Measurements from ENCODE around the gene RSU1. TPM values are rescaled to one million over a fixed set of nuclear protein-coding genes. Genes with fewer than 3 reads are reported as not detected.

The RSU1 gene
- total RNA-seq, 2 donors from 2014 or later = 50.9 to 52.0 TPM

GRCh38 chr10:16643502-16643901 is 173.7 kb downstream of the RSU1 start:
- no peak for ATAC-seq
- DNase-seq (ENCODE audit: low spot score in 2 of 2) = no peak
- no peaks in the 10 kb centered on the region for H3K9me3 Mint-ChIP-seq
- H3K27ac Mint-ChIP-seq = no peak overlapping the region
- no peaks in the 10 kb centered on the region for H3K36me3 Mint-ChIP-seq

DNA sequence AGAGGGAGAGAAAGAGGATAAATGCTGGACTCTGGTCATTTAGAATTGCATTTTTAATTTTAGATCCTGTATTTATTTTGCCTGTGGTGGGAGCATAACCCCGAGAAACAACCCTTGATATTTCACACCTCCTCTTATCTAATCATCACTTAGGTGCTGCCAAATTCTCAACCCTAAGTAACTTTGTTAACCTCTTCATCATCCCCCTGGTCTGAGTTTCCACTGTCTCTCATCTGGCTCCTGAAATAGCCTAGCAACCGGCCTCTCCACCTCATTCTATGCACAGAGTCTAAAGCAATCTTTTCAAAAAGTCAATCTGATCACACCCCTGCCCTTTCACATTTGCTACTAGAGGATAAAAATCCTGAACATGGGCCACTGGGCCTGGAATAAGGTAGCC is 177.1 kb downstream of the RSU1 start:
- Mint-ChIP-seq H3K27ac (peak overlapping the region in 1 of 2 donors; percentile 62), H3K36me3 (no peaks in the 10 kb centered on the region), H3K9me3 (no peaks in the 10 kb centered on the region)
- DNase-seq (ENCODE audit: low spot score in 2 of 2) (no peak), ATAC-seq (no peak)

- no peak overlapping the region for H3K27ac Mint-ChIP-seq
- no peak for ATAC-seq
- no peaks in the 10 kb centered on the region for H3K36me3 Mint-ChIP-seq
These were observed 177.8 kb downstream of the RSU1 start for GRCh38 chr10:16639471-16639870.

DNA sequence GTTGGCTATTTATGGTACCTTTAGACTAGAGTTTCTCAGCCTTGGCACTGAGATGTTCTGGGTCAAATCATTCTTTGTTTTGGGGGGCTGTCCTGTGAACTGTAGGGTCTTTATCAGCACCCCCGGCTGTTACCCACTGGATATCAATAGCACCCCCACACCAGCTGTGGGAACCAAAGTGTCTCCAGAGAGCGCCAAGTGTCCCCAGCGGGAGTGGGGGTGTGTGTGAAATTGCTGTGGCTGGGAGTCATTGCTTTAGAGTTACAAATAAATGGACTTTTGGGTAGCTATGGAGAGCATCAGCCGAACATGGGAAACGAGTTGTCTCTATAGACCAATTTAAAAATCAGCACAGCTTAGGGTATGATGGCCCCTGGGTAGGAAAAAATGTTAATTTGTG is 184.2 kb downstream of the RSU1 start:
- Mint-ChIP-seq H3K9me3 (no peaks in the 10 kb centered on the region), H3K36me3 (no peaks in the 10 kb centered on the region), H3K27ac (no peak overlapping the region)
- DNase-seq (ENCODE audit: low spot score in 2 of 2) (no peak), ATAC-seq (no peak)

More at GRCh38 chr10:16639471-16639870, 177.8 kb downstream of the RSU1 start:
- no peaks in the 10 kb centered on the region for H3K9me3 Mint-ChIP-seq
- DNase-seq (ENCODE audit: low spot score in 2 of 2) = no peak

- no peak for ATAC-seq
- DNase-seq (ENCODE audit: low spot score in 2 of 2) = no peak
- peaks cover 38 to 39% of the 10 kb centered on the region in 2 donors for H3K36me3 Mint-ChIP-seq
These were observed 190.5 kb downstream of the RSU1 start for GRCh38 chr10:16626697-16627096.

GRCh38 chr10:16612981-16613355 is 204.3 kb downstream of the RSU1 start:
- no peak for DNase-seq (ENCODE audit: low spot score in 2 of 2)
- Mint-ChIP-seq H3K36me3 (peaks cover 28 to 33% of the 10 kb centered on the region in 2 donors), H3K9me3 (peaks cover 20 to 31% of the 10 kb centered on the region in 2 donors), H3K27ac (no peak overlapping the region)
- ATAC-seq = no peak

More at GRCh38 chr10:16626697-16627096, 190.5 kb downstream of the RSU1 start:
- Mint-ChIP-seq H3K27ac (no peak overlapping the region), H3K9me3 (peaks cover 15 to 24% of the 10 kb centered on the region in 2 donors)

- Mint-ChIP-seq H3K9me3 (peaks cover 20 to 31% of the 10 kb centered on the region in 2 donors), H3K27ac (no peak overlapping the region), H3K36me3 (peaks cover 28% of the 10 kb centered on the region in 2 donors)
- ATAC-seq = no peak
- peak in 1 of 2 donors; percentile 19 for DNase-seq (ENCODE audit: low spot score in 2 of 2)
These were observed 204.9 kb downstream of the RSU1 start for GRCh38 chr10:16612115-16612980.

DNA sequence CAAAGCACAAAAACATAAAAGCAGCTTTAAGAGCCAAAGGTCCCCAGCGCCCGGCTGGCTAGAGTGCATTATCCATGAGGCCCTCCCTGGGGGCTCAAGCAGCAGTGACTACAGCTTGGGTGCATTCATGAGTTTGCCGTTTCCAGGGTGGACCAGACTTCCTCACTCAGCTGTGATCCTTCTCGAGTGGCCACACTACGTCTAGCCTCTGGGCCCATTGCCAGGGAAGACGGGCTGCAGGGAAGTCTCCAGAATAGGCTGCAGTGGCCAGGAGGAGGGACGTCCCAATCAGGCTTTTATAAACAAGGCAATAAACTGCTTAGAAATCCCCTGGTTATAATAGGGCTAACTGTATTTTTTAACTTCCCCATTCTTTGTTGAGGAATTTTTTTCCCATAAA is 206.2 kb downstream of the RSU1 start:
- ATAC-seq (no peak), DNase-seq (ENCODE audit: low spot score in 2 of 2) (no peak)
- Mint-ChIP-seq H3K36me3 (peaks cover 14 to 16% of the 10 kb centered on the region in 2 donors), H3K27ac (no peak overlapping the region), H3K9me3 (peaks cover 11 to 19% of the 10 kb centered on the region in 2 donors)

DNA sequence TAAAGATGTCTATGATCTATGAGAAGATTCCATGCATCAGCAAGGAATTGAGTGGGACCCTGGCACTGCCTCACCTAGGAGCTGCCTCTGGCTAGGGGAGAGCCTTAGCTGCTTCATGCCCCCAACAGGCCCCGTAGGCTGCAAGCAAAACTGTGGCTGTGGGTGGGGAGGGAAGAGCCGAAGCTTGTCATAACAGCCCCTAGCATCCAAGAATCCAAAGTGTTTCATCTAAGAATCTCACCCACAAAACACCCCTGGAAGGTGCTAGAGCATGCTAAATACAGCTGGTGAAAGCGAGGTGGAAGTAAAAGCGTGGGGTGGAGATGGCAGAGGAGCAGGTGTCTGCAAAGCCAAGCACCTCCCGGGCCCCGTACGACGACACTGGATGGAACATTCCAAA is 208.0 kb downstream of the RSU1 start:
- no peak overlapping the region for H3K27ac Mint-ChIP-seq
- ATAC-seq (no peak), DNase-seq (ENCODE audit: low spot score in 2 of 2) (no peak)
- peaks cover 0 to 3% of the 10 kb centered on the region in 2 donors for H3K9me3 Mint-ChIP-seq
- no peaks in the 10 kb centered on the region for H3K36me3 Mint-ChIP-seq

- ATAC-seq (no peak), DNase-seq (ENCODE audit: low spot score in 2 of 2) (no peak)
- H3K36me3 Mint-ChIP-seq = peaks cover 5 to 6% of the 10 kb centered on the region in 2 donors
- H3K27ac Mint-ChIP-seq = no peak overlapping the region
- no peaks in the 10 kb centered on the region for H3K9me3 Mint-ChIP-seq
These were observed 210.3 kb downstream of the RSU1 start for GRCh38 chr10:16606923-16607322.

DNA sequence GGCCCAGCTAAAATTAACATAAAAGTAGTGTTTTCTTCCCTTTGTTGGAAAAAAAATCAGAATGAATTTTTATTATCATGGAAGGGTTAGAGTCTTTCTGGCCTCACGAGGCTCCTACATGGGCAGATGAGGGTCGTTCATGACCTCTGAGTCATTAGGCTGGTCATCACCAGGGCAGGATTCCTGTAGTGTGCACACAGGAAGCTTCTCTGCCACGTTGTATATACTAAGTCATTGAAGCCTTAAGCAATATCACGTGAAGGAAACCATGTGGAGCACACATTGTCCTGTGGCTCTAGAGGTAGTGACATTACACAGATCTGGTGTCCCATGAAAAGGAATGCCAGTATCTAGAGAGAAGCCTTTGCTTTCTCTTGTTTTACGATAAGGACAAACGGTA is 210.8 kb downstream of the RSU1 start:
- H3K36me3 Mint-ChIP-seq = peaks cover 5 to 8% of the 10 kb centered on the region in 2 donors
- H3K9me3 Mint-ChIP-seq = no peaks in the 10 kb centered on the region
- DNase-seq (ENCODE audit: low spot score in 2 of 2) (no peak), ATAC-seq (no peak)
- H3K27ac Mint-ChIP-seq = no peak overlapping the region

DNA sequence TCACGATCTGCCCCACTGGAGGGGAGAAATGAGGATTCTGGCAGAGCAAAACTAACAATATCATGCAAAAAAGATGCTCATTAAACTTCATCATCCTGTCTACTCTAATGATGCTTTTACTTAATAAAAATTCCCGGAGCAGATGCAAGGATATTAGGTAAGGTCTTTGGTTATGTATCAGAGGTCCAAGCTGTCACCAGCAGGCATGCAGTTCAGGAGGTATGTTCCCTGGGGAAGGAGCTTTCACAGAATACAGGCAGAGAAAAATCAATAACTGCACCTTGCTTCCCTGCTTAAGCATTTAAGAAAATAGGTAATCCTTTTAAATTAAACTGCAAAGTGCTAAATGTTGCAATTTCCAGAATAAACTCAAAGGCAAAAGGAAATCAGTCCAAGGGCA is 213.9 kb downstream of the RSU1 start:
- DNase-seq (ENCODE audit: low spot score in 2 of 2) (no peak), ATAC-seq (no peak)
- H3K36me3 Mint-ChIP-seq = peaks cover 8 to 15% of the 10 kb centered on the region in 2 donors
- no peak overlapping the region for H3K27ac Mint-ChIP-seq
- no peaks in the 10 kb centered on the region for H3K9me3 Mint-ChIP-seq

- ATAC-seq (no peak), DNase-seq (ENCODE audit: low spot score in 2 of 2) (no peak)
- peaks cover 0 to 2% of the 10 kb centered on the region in 2 donors for H3K9me3 Mint-ChIP-seq
- H3K27ac Mint-ChIP-seq = no peak overlapping the region
- peaks cover 13 to 21% of the 10 kb centered on the region in 2 donors for H3K36me3 Mint-ChIP-seq
These were observed 215.0 kb downstream of the RSU1 start for GRCh38 chr10:16602104-16602775.

- H3K27ac Mint-ChIP-seq = no peak overlapping the region
- ATAC-seq (no peak), DNase-seq (ENCODE audit: low spot score in 2 of 2) (no peak)
- peaks cover 25 to 27% of the 10 kb centered on the region in 2 donors for H3K36me3 Mint-ChIP-seq
- H3K9me3 Mint-ChIP-seq = peaks cover 0 to 2% of the 10 kb centered on the region in 2 donors
These were observed 217.6 kb downstream of the RSU1 start for GRCh38 chr10:16599662-16600061.

- ATAC-seq = no peak
- Mint-ChIP-seq H3K36me3 (peaks cover 36 to 40% of the 10 kb centered on the region in 2 donors), H3K27ac (peak overlapping the region in 1 of 2 donors; percentile 22), H3K9me3 (peaks cover 0 to 2% of the 10 kb centered on the region in 2 donors)
- no peak for DNase-seq (ENCODE audit: low spot score in 2 of 2)
These were observed 219.6 kb downstream of the RSU1 start for GRCh38 chr10:16597656-16598055.

- peaks cover 30 to 36% of the 10 kb centered on the region in 2 donors for H3K36me3 Mint-ChIP-seq
- ATAC-seq (no peak), DNase-seq (ENCODE audit: low spot score in 2 of 2) (no peak)
- no peak overlapping the region for H3K27ac Mint-ChIP-seq
- H3K9me3 Mint-ChIP-seq = peaks cover 0 to 7% of the 10 kb centered on the region in 2 donors
These were observed 224.8 kb downstream of the RSU1 start for GRCh38 chr10:16592378-16592777.

DNA sequence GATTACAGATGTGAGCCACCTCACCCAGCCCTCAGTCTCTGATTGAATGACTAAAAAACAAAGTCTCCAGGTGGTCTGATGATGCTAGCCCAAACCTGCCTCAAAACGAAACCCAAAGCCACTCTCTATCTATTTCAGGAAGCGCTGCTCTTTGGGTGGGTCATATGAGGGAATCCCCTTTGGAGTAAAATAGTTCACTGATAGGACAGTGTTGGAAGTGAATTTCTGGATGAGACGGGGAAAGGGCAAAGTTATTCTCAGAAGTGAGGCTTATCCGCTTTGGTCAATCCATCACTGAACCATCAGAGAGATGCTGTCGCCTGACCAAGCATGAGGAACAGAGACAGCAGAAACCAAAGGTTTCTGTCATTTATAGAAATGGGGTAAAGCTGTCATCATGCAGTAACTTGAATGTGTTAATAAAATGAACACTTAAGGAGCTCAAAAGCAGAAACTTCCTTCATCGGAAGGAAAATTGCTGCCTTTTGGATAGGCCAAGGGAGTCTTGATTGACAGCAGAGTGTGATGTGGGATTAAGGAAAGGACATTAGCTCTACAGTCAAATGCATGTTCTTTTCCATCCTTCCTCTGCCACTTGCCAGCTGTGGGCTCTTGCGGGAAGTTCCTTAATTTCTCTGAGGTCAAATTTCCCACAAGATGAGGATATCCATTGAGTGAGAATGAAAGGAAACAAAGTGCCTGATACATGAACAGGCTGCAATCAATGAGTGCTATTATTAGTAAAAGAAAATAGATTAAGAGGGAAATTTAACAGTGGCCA is 230.7 kb downstream of the RSU1 start:
- no peak overlapping the region for H3K27ac Mint-ChIP-seq
- DNase-seq (ENCODE audit: low spot score in 2 of 2) (no peak), ATAC-seq (peak in 1 of 2 donors; percentile 75)
- peaks cover 2 to 3% of the 10 kb centered on the region in 2 donors for H3K36me3 Mint-ChIP-seq
- H3K9me3 Mint-ChIP-seq = peaks cover 0 to 11% of the 10 kb centered on the region in 2 donors

Measured in activated naive CD4-positive, alpha-beta T cell treated with anti-CD3 and anti-CD28 coated beads, Interleukin-2, amount 50 U/mL, for 72 hours (primary cell).